MCF 10A (cell line): Measurements from ENCODE around the gene STEAP3. TPM values are rescaled to one million over a fixed set of nuclear protein-coding genes. Genes with fewer than 3 reads are reported as not detected.
A peak's percentile ranks its signal among the peaks of the same experiment; 100 is the strongest.

Experiments used
- BruUV-seq: library from RNA; stranded (reverse); fragments of 400-500 nt; replicated peaks from 2 replicates; lab custom pipeline; 2021; lab: Mats Ljungman, UMichigan
- CTCF ChIA-PET: fragments of 300-600 bp; sonication (Branson Sonifier 250); formaldehyde crosslinking; extraction: SDS; loops from one replicate; lab custom pipeline; 2021; ENCODE audit warnings: antibody characterized with exemption, inconsistent platforms; lab: Yijun Ruan, JAX
- POLR2A ChIA-PET: fragments of 300-600, 350-650 bp; sonication (Branson Sonifier 250); formaldehyde crosslinking; extraction: SDS; loops from one replicate; lab custom pipeline; 2020; ENCODE audit warnings: antibody characterized with exemption, inconsistent platforms; lab: Yijun Ruan, JAX
- DNase-seq: peaks from one replicate; pipeline ENCODE4 v3.0.0-alpha.2; 2018; ENCODE audit not compliant: unreplicated experiment
- H3K27ac Mint-ChIP-seq: one replicate; pipeline ENCODE4 v1.8.0; 2022; ENCODE audit warnings: mild to moderate bottlenecking, low read depth, mixed read lengths; ENCODE audit not compliant: unreplicated experiment
- H3K27me3 Mint-ChIP-seq: one replicate; pipeline ENCODE4 v1.8.0; 2022; ENCODE audit warnings: mixed read lengths; ENCODE audit not compliant: insufficient read depth, unreplicated experiment
- H3K36me3 Mint-ChIP-seq: one replicate; pipeline ENCODE4 v1.8.0; 2022; ENCODE audit warnings: mild to moderate bottlenecking, moderate library complexity, mixed read lengths; ENCODE audit not compliant: insufficient read depth, unreplicated experiment
- H3K4me1 Mint-ChIP-seq: one replicate; pipeline ENCODE4 v1.8.0; 2022; ENCODE audit warnings: mixed read lengths; ENCODE audit not compliant: insufficient read depth, unreplicated experiment
- H3K4me3 Mint-ChIP-seq: one replicate; pipeline ENCODE4 v1.8.0; 2022; ENCODE audit warnings: mild to moderate bottlenecking, moderate library complexity, mixed read lengths; ENCODE audit not compliant: unreplicated experiment
- H3K9me3 Mint-ChIP-seq: one replicate; pipeline ENCODE4 v1.8.0; 2022; ENCODE audit warnings: mixed read lengths; ENCODE audit not compliant: unreplicated experiment
- CTCF ChIP-seq: fragments of 200-600 bp; IDR thresholded peaks from one replicate; pipeline ENCODE4 v1.8.0; 2022; ENCODE audit warnings: antibody characterized with exemption, mild to moderate bottlenecking; ENCODE audit not compliant: unreplicated experiment
- intact Hi-C: fragments of 100-400 bp; cut with micrococcal nuclease; formaldehyde crosslinking; loops from 2 replicates; pipeline ENCODE4 v1.14.1; 2022
- total RNA-seq: library from RNA; stranded (reverse); gene quantifications from 2 replicates; pipeline ENCODE4 v1.2.3, GENCODE V29; 2022

Gene STEAP3
- total RNA-seq, 1 experiment from 2014 or later = 25.0 TPM

GRCh38 chr2:119252186-119253113 lies 28.8 kb downstream of the STEAP3 start:
- H3K27ac Mint-ChIP-seq = peak overlapping the region; percentile 96
- ChIA-PET POLR2A (interaction anchor here (0.9 to 3.1 kb wide), 14 partner anchors 12 to 370 kb away, joined by 3 to 21 read pairs (median 4); partner anchors contain the start of genes C2orf76 and DBI), CTCF (interaction anchor here (0.6 to 2.3 kb wide), 14 partner anchors 10 to 583 kb away, joined by 3 to 7 read pairs (median 3); no protein-coding TSS in a partner anchor)
- peak; percentile 96 for DNase-seq
- H3K4me1 Mint-ChIP-seq = peaks cover 44% of the 10 kb centered on the region
- TF ChIP-seq CTCF = no peak
- peak overlapping the region; percentile 28 for H3K4me3 Mint-ChIP-seq
- H3K9me3 Mint-ChIP-seq = no peaks in the 10 kb centered on the region
- H3K36me3 Mint-ChIP-seq = peaks cover 57% of the 10 kb centered on the region
- intact Hi-C loops = no loop called here
- no TSS peak for BruUV-seq
- no peaks in the 10 kb centered on the region for H3K27me3 Mint-ChIP-seq

GRCh38 chr2:119253114-119253702 lies 29.6 kb downstream of the STEAP3 start:
- intact Hi-C loops = no loop called here

GRCh38 chr2:119253760-119254600 lies 30.3 kb downstream of the STEAP3 start:
- CTCF ChIA-PET = interaction anchor here (0.7 to 2.5 kb wide), 9 partner anchors 10 to 372 kb away, joined by 3 to 10 read pairs (median 4); no protein-coding TSS in a partner anchor
- no peak for DNase-seq
- H3K27me3 Mint-ChIP-seq = no peaks in the 10 kb centered on the region
- POLR2A ChIA-PET = interaction anchor here (0.6 to 3.1 kb wide), 17 partner anchors 10 to 372 kb away, joined by 3 to 21 read pairs (median 3); partner anchors contain the start of genes C2orf76 and DBI
- no TSS peak for BruUV-seq
- intact Hi-C loops = no loop called here
- peak overlapping the region; percentile 38 for H3K4me3 Mint-ChIP-seq
- H3K36me3 Mint-ChIP-seq = peaks cover 53% of the 10 kb centered on the region
- peaks cover 32% of the 10 kb centered on the region for H3K4me1 Mint-ChIP-seq
- no peak for TF ChIP-seq CTCF
- peak overlapping the region; percentile 96 for H3K27ac Mint-ChIP-seq
- H3K9me3 Mint-ChIP-seq = no peaks in the 10 kb centered on the region

More at GRCh38 chr2:119253114-119253702, 29.6 kb downstream of the STEAP3 start:
- Mint-ChIP-seq H3K27me3 (no peaks in the 10 kb centered on the region), H3K27ac (peak overlapping the region; percentile 96), H3K4me3 (peak overlapping the region; percentile 38), H3K9me3 (no peaks in the 10 kb centered on the region), H3K4me1 (peaks cover 40% of the 10 kb centered on the region), H3K36me3 (peaks cover 61% of the 10 kb centered on the region)
- peak; percentile 62 for DNase-seq
- no TSS peak for BruUV-seq
- POLR2A ChIA-PET = interaction anchor here (0.6 to 3.1 kb wide), 17 partner anchors 11 to 371 kb away, joined by 3 to 21 read pairs (median 3); partner anchors contain the start of genes C2orf76 and DBI
- no peak for TF ChIP-seq CTCF
- CTCF ChIA-PET = interaction anchor here (0.6 to 2.5 kb wide), 14 partner anchors 10 to 584 kb away, joined by 3 to 10 read pairs (median 3); no protein-coding TSS in a partner anchor
